Activated CD8-positive, alpha-beta memory T cell treated with anti-CD3 and anti-CD28 coated beads, Interleukin-2, amount 50 U/mL, for 48 hours (primary cell): ENCODE data around the gene EEF1AKMT1.

Experiments used
- DNase-seq: peaks from one replicate; pipeline ENCODE4 v3.0.0-alpha.2; 2020

The EEF1AKMT1 gene

DNA sequence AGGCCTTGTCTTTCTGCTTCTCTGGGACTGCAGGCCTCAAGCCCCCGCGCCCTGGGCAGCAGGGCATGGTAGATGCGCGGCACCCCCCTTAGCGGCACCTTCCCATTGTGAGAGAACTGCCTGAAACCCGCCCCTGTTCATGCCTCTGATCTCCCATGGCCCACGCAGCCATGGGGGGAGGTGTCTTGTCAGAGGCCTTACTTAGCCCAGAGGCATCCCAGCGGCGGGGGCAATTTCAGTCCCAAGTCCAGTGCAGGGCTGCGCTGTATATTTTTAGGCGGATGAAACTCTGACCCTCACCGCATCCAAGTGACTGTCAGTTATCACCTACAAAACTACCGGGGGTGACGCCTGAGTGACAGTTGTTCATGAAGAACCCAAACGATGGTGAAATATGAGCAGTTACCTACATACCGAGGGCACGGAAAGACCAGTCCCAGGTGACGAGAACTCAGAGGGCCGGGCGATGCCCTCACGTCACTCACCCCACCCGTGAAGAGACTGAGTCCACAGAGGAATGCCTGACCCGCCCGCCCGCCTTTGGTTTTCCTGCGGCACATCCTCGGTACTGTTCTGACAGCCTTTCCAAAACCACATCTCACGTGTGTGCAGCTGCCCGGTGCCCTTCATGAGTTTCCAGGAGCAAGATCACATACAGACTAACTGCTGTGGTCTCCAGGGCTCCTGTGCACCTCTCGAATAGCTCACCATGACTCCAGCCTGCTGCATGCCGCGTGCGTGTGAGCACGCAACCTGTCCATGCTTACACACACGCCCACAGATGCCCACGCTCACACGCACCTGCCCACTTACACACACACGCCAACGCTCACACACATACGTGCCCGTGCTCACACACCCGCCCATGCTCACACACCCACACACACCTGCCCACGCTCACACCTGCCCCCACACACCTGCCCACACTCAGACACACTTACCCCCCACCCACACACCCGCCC, 55.9 kb downstream of the EEF1AKMT1 start:
- no peak for DNase-seq

- DNase-seq = no peak
Measured at GRCh38 chr13:20716951-20717350, 56.8 kb downstream of the EEF1AKMT1 start.

DNA sequence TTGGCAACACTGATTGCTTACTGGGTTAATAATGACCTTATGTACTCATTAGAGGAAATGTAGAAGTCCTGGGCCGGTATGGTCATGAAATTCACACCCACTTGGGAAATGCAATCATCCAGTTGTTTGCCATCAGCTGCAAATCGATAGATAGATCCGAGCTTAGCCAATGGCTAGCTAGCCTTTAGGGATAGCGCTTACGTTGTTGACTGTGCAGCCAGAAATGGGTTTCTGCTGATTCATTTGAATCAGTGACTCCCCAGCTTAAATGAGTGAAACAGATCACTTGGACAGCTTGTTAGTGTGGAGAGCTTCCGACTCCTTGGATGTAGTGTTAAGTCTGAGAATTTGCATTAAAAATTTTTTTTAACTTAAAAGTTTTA, 58.4 kb downstream of the EEF1AKMT1 start:
- DNase-seq = no peak

DNA sequence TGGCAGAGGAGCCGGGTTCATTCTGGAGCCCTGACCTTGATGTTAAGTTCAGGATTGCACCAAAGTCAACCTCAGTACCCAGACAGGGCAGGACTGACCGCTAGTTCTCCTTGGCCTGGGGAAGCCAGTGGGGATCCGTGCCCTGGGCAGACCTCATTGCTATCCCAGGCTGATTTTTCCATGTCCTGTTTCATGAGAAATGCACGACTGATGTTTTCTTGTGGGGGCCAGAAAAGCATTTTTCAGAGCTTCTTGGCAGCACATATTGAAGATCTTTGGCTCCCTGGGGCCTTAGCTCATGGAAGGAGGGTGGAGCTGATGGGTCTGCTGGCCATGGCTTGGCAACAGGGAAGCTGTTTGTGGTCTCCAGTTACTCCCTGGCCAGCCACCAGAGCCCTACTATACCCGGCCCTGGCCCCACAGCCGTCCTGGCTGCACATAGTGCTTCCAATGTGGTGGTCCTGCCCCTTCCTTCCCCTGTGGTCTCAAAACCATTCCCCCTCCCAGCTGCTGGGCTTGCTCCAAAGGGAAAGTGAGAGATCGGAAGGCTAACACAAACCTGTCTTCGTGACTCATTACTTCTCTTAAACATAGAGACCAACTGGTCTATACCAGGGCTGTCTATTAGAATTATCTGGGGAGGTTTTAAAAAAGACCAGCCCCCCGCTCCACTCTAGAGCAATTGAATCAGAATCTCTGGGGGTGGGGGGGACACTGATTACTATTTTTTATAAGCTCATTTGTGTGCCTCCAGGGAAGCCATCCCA, 59.0 kb downstream of the EEF1AKMT1 start:
- DNase-seq = no peak

GRCh38 chr13:20714161-20714560, 59.6 kb downstream of the EEF1AKMT1 start:
- no peak for DNase-seq

GRCh38 chr13:20713751-20714150, 60.0 kb downstream of the EEF1AKMT1 start:
- DNase-seq = no peak

DNA sequence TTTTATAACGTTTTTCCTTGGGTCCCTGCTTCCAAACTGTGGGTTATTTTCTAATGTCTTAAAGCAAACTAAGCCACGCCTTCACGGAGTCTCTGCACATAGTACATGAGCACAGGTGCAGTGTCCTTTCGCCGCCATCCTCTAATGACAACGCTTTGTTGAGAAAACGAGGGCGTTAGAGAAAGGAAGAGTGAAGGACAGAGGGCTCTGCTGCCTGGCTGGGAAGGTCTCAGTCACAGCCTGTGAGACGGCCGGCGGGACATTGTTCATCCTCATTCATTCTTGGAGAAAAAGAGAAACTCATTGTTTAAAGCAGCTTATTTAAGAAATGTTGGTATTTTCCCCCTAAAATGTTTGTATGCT, 60.8 kb downstream of the EEF1AKMT1 start:
- DNase-seq = no peak

DNA sequence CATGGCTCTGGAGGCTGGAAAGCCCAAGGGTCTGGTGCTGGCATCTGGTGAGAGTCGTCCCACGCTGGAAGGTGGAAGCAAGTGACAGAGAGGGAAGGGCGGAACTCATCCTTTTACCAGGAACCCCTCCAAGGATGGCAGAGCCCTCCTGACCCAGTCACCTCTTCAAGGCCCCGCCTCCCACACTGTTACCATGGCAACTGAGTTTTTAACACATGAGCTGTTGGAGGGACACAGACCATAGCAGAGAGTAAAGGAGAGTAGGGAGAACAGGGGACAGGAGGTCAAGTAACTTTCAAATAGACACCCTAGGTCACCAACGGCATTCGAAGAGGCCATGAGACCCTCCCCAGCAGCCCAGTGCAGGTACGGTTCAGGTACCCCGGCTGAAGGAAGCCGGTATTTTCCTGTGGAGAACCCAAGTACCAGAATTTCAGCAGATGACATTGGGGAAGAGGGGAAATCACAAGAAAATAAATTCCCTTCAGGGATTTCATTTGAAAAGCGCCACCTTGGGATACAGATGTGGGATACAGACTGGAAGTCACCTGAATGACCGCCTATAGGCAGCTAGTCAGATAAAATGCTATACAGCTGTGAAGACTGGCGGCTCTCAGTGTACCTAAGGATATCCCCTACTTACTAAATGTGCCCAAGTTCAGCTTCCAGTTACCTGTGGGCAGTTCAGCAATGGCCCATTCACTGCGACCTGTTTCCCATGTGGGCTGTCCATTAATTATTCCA, 62.3 kb downstream of the EEF1AKMT1 start:
- no peak for DNase-seq

DNA sequence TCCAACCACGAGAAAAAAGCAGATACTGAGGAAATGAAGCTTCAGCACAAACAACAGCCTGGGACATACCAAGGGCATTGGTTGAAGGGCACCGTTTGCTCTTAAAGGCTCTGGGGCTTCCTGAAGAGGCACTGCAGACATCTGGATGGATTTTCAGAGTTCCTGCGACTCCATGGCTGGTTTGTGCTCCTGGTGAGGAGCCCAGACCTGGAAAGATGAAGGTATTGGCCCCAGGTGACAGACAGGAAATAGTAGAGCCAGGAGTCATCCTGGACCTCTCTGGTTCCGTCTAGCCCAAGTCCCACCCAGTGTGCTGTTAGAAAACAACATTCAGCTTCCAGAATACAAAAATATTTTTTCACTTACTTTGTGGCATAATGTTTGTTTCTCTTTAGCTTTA, 64.0 kb downstream of the EEF1AKMT1 start:
- no peak for DNase-seq

DNA sequence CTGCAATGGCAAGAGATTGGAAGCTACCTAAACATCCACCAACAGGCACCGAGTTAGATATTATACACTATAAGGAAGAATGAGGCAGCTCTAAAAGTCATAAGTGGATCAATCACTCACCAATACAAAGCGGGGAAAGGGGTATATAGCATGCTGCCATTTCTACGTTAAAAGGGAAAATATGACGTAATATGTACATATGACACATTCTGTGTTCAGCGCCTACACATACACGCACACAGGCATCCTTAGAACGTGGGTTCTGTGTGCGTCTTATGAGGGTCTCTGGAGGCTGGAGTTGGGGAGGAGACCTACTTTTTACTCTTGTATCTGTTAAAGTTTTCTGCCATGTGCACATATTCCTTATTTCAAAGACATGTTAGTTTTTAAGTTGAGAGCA, 64.4 kb downstream of the EEF1AKMT1 start:
- DNase-seq = no peak

- no peak for DNase-seq
Measured at GRCh38 chr13:20708216-20708615, 65.5 kb downstream of the EEF1AKMT1 start.

GRCh38 chr13:20706661-20707060, 67.1 kb downstream of the EEF1AKMT1 start:
- no peak for DNase-seq

- no peak for DNase-seq
Measured at GRCh38 chr13:20704459-20705069, 69.2 kb downstream of the EEF1AKMT1 start.

DNA sequence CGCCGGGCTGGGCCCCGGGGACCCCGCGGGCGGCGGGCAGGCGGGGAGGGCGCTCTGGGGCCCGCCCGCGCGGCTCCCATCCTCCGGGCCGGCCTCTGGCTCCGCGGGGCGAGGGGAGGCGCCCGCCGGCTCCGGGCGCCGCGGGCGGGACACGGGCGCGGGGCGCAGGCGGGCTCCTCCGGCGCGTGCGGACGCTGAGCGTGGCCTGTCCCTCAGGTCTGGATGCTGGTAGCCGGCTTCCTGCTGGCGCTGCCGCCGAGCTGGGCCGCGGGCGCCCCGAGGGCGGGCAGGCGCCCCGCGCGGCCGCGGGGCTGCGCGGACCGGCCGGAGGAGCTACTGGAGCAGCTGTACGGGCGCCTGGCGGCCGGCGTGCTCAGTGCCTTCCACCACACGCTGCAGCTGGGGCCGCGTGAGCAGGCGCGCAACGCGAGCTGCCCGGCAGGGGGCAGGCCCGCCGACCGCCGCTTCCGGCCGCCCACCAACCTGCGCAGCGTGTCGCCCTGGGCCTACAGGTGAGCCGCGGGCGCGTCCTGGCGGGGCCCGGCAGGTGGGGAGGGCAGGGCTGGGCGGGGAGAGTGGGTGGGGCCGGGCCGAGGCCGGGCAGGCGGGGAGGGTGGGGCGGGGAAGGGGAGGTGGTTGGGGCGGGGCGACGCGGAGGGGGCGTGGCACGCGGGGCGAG, 69.8 kb downstream of the EEF1AKMT1 start:
- DNase-seq = peak; percentile 87

- peak; percentile 73 for DNase-seq
Measured at GRCh38 chr13:20702915-20703779, 70.6 kb downstream of the EEF1AKMT1 start, which contains the start of gene IL17D. TSS of gene IL17D (plus strand) at chr13:20703699. CDS start at chr13:20704002, 303 bp downstream.

- no peak for DNase-seq
Measured at GRCh38 chr13:20702530-20702914, 71.2 kb downstream of the EEF1AKMT1 start.

DNA sequence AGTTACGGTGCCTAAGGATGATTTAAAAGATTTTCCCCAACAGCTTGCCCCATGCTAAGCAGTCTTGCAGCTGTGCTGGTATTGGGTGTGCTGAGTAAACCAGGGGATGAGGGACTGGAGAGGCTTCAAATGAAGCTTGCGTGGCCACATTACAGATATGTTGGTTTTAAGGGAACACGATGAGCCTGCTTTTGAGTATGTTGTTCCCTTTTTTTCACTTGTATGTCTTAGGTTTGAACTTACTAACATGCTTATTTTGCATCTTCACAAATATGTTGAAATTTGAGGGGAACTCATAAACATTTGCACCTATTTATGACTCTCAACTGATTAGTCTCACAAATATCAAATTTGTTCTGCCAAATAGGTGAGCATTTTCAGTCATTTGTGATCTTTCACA, 72.3 kb downstream of the EEF1AKMT1 start:
- DNase-seq = no peak

- no peak for DNase-seq
Measured at GRCh38 chr13:20700288-20700687, 73.5 kb downstream of the EEF1AKMT1 start.

- no peak for DNase-seq
Measured at GRCh38 chr13:20699715-20700114, 74.0 kb downstream of the EEF1AKMT1 start.

DNA sequence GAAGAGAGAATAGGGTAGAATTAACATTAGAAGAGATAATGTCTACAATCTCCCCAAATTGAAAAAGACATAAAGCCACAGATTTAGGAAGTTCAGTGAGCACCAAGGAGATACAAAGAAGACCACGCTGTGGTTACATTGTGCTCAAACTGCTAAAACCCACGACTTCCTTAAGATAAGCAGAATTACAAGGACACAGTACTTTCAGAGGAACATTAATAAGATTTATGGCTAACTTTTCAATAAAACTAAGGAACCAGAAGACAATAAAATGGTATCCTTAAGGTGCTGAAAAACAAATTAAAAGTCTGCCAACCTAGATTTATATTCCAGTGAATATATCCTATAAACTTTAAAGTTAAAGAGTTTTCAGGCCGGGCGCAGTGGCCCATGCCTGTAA, 77.7 kb downstream of the EEF1AKMT1 start:
- DNase-seq = no peak

- DNase-seq = no peak
Measured at GRCh38 chr13:20691616-20692015, 82.1 kb downstream of the EEF1AKMT1 start.
